Measurements from ENCODE around the gene RNF17.

The RNF17 gene

DNA sequence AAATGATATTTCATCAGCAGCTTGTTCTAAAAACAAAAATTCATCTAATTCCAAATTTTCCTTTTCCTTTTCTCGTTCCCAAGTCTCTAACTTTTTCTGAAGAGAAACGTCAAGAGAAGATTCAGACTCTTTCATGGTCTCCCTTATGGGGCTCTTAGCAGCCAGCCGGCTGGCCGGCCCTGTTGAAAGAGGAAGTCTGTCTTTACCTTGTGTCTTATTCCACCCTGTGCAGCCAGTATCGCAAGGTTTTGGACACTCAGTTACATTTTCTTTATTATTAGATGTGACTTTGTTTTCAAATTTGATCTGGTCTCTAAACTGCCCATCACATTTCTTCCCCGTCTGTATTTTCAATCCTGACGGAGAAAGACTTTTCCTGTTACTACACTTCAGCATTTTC, 142.3 kb downstream of the RNF17 start:
- no peak for DNase-seq (ENCODE audit: low read depth)
- H3K4me3 ChIP-seq (ENCODE audit: low read length): no peak overlapping the region
- TF ChIP-seq, protein P1, sequence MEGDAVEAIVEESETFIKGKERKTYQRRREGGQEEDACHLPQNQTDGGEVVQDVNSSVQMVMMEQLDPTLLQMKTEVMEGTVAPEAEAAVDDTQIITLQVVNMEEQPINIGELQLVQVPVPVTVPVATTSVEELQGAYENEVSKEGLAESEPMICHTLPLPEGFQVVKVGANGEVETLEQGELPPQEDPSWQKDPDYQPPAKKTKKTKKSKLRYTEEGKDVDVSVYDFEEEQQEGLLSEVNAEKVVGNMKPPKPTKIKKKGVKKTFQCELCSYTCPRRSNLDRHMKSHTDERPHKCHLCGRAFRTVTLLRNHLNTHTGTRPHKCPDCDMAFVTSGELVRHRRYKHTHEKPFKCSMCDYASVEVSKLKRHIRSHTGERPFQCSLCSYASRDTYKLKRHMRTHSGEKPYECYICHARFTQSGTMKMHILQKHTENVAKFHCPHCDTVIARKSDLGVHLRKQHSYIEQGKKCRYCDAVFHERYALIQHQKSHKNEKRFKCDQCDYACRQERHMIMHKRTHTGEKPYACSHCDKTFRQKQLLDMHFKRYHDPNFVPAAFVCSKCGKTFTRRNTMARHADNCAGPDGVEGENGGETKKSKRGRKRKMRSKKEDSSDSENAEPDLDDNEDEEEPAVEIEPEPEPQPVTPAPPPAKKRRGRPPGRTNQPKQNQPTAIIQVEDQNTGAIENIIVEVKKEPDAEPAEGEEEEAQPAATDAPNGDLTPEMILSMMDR (conservative IDR thresholded peaks at IDR 0.05; ENCODE audit: low read depth, low read length): no peak

DNA sequence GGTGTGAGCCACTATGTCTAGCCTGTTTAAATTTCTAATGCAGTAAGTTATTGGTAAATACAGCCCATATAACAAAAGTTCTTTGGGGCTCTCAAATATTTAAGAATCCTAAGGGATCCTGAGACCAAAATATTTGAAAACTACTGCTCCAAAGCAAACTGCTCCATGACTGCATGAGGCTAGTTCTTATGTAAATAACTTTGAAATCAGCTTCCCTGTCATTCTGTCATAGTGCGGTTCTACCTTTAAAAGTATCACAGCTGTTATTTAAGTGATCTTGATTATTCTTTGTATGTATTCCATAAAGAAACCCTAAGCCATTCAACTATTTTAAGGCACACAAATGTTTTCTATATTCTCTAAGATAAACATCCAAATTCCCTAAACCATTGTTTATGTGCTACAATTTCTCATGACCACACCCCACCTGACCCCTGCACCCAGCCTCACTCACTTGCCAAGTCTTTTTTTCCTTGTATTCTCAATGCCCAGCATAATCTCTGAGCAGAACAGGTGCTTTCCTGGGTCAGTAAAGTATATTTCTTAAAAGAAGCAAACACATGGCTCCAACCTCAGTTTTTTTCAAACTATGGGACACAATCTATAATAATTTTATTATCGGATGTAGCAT, 146.6 kb downstream of the RNF17 start:
- TF ChIP-seq, protein P1 (conservative IDR thresholded peaks at IDR 0.05; ENCODE audit: low read depth, low read length): no peak
- no peak overlapping the region for H3K4me3 ChIP-seq (ENCODE audit: low read length)
- DNase-seq (ENCODE audit: low read depth): no peak

DNA sequence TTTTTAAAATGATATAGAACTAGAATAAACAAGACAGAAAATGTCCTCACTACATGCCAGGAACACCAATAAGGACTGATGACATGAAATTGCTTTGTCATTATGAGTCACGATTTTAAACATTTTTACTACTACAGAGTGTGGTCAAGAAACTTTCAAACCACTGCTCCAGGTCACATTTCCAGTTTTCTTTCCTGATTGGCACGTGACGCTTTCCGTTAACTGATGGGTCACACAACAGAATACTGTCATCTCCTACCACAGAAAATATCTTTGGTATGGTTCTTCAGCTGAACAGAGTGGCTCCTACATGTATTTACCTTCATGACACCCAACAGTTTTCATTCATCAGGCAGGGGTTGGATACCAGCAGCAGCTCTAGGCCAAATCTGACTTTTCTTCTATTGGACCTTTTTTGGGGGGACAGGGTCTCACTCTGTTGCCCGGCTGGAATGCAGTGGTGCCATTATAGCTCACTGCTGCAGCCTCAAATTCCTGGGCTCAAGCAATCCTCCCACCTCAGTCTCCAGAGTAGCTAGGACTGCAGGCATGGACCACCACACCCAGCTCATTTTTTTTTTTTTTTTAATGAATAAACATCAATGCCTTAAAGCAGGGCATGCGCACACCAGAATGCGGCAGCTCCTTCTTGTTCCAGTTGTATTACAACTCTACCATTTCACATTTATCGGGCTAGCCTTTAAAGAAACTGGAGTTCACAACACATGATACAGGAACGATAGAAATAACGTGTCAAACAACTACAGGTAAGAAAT, 147.4 kb downstream of the RNF17 start:
- DNase-seq (ENCODE audit: low read depth): no peak
- TF ChIP-seq, protein P1 (conservative IDR thresholded peaks at IDR 0.05; ENCODE audit: low read depth, low read length): no peak
- no peak overlapping the region for H3K4me3 ChIP-seq (ENCODE audit: low read length)

DNA sequence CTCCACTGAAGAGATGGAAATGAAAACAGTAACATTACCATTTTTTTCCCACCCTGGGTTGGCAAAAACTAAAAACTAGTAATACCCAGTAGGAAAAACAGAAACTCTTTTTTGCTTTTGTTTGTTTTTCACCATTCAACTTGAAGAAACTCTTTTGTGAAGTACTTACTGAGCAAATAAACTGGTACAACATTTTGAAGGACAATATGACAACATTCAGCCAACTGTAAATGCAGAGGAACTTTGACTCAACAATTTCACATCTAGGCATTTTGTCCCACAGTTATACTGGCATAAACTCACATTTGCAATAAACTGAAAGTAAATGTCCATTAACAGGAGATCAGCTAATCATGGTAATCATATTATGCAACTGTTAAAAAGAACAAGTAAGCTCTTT, 152.5 kb downstream of the RNF17 start:
- TF ChIP-seq, protein P1 (conservative IDR thresholded peaks at IDR 0.05; ENCODE audit: low read depth, low read length): no peak
- no peak overlapping the region for H3K4me3 ChIP-seq (ENCODE audit: low read length)
- DNase-seq (ENCODE audit: low read depth): no peak

DNA sequence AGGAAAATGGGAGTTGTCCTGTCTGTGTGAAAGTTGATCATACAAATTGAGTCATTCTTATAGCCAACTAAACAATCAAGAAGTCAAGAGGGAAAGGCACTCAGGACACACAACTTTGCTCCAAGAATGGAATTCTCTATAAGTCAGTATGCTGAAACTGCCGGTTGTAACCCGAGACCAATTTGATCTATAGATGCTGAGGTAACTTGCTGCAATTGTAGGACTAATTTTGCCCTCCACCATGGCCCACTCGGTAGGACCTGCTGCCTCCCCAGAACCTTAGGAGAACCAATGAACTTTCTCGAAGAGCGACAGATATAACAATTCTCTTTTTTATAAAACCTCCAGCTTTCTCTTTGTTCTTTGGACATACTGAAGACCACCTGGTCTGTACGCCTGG, 157.0 kb downstream of the RNF17 start:
- no peak for DNase-seq (ENCODE audit: low read depth)
- H3K4me3 ChIP-seq (ENCODE audit: low read length): no peak overlapping the region
- TF ChIP-seq, protein P1 (conservative IDR thresholded peaks at IDR 0.05; ENCODE audit: low read depth, low read length): no peak

DNA sequence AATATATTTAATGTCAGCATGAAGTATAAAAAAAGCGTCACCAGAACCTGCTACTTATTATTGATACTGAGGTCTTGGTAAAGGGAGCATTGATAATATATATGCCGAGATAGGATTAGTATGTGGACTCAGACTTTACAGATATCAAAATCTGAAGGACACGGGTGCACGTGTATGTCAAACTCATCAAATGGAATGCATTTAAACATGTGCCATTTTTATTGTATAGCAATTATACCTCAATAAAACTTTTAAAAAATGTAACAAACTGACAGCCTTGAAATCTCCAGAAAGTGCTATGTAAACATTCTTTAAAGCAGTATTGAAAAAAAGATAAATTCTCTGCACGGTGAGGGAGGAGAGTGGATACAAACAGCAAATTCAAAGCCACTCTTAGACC, 157.9 kb downstream of the RNF17 start:
- TF ChIP-seq, protein P1 (conservative IDR thresholded peaks at IDR 0.05; ENCODE audit: low read depth, low read length): no peak
- DNase-seq (ENCODE audit: low read depth): no peak
- H3K4me3 ChIP-seq (ENCODE audit: low read length): peak overlapping the region; percentile 82

DNA sequence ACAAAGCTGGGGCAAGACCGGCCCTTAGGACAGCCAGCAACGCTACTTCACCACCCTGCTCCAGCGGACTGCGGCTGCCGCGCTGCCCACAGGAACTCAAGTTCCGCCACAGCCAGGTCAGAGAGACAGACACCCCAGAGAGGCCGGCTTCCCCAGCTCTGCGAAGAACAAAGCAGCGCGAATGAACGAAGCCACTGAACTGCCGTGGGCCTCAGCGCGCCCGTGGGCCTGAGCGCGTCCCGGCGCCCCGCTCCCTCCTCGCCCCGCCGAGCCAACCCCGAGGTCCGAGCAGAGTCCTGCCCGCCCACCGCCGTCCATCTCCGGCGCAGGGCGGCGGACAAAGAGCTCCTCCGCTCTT, 158.4 kb downstream of the RNF17 start:
- no peak for DNase-seq (ENCODE audit: low read depth)
- TF ChIP-seq, protein P1 (conservative IDR thresholded peaks at IDR 0.05; ENCODE audit: low read depth, low read length): no peak
- peak overlapping the region; percentile 82 for H3K4me3 ChIP-seq (ENCODE audit: low read length)
